HG03025 (cell line): ENCODE data around the gene HOXC11.

Source experiments
- ATAC-seq: cut with Tn5 transposase; IDR thresholded peaks from one replicate; pipeline ENCODE4 v1.9.1; 2021; ENCODE audit warnings: mild to moderate bottlenecking, moderate library complexity; ENCODE audit not compliant: unreplicated experiment, low FRiP score

HOXC11 gene

GRCh38 chr12:53941750-53942149, 31.2 kb upstream of the HOXC11 start:
- no peak for ATAC-seq

- no peak for ATAC-seq
Measured at GRCh38 chr12:53942467-53942997, 30.4 kb upstream of the HOXC11 start.

DNA sequence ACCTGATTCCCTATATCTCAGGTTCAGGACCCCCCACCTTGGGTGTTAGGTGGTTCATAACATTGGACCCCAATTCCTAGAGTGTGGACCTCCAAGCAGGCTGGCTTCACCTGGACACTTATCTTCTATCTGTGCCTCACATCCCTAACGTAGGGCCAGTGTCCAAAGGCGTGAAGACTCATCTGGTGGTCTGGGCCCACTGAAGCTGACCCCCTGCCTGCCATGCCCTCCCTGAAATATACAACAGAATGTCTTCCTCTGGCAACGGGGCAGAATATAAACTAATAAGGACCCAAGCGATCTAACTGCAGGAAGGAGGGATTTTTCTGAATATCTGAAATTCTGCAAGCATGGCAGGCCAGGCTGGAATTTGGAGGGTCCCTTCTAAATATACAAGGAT, 28.7 kb upstream of the HOXC11 start:
- ATAC-seq, result no peak

DNA sequence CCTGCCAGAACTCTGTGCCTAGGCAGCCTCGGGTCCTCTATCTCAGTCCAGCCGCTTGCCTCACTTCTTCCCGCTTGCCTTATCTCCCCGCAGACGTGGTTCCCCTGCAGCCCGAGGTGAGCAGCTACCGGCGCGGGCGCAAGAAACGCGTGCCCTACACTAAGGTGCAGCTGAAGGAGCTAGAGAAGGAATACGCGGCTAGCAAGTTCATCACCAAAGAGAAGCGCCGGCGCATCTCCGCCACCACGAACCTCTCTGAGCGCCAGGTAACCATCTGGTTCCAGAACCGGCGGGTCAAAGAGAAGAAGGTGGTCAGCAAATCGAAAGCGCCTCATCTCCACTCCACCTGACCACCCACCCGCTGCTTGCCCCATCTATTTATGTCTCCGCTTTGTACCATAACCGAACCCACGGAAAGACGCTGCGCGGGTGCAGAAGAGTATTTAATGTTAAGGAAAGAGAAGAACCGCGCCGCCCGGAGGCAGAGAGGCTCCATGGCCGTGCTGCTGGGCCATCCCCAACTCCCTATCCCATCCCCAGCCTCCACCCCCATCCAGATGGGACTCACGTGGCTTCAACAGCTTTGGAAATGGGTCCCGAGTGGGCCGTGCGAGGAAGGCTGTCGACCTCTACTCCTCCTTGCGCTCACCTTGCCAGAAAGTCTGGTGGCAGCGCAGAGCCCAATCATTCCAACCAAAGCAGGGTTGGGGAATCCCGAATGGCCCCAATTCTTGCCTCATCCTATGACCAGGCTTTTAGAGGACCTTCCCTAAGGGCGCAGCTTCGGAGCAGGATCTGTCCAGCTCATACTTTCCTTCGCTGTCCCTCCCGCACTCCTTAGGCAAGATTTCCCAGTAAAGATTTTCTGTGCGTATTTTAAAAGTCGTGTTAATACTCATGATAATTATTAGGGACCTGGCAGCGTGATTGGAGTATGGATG, 27.7 kb upstream of the HOXC11 start:
- ATAC-seq, result no peak

DNA sequence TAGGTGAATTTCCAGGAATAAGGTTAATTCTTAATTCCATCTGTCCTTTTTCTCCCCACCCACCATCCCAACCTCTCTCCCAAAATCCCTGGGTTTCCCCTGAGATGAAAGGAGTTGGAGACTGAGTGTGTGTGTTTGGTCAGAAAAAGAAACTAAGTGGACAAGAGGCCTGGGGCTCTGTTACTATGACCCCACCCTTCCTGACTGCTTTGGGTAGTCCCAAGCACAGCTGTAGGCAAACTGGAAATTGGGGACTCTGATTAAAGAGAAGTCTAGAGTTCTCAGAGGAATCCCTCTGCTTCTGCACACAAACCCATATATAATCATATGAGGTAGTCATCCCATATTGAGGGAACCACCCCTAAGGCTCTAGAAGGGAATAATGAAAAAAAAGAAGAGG, 25.2 kb upstream of the HOXC11 start:
- no peak for ATAC-seq

DNA sequence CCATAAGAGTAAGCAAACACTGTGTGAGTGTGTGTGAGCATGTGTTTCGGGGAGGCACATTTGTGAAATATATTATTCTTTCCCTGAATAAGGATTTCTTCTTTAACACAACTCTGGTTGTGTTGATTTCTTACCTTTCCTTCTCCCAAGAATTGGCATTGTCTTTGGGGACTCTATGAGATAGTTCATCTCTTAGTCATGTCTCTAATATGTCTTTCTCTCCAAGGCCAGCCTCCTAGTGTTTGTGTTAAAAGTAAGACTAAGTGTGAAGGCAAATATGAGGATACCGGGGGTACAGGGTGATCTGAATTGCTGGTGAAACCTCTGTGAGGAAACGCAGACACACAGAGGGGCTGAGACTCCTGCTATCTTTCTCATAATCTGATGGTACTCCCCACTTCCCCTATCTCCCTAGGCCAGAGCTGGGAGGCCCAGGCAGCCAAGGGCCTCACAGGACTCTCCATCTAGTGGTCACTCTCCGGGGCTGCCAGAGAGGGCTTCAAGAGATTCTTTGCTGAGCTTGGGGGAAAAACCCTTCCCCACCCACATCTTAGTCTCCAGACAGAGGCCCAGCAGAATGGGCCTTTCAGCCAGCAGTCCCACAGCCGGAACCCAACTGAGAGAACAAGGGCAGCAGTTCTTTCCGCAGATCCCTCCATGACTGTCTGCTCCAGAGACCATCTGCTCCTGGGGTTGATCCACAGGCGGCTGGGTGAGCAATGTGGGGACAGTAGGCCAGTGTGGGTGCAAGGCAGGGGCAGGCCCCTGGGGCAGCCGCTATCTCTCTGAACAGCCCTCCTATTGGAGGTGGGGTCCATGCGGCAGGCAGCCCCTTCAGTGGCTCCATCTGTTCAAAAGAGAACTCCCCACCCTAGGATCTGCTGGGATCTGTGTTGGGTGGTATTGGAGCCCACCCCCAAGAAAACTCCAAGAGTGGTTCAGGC, 24.0 kb upstream of the HOXC11 start:
- ATAC-seq, result no peak

DNA sequence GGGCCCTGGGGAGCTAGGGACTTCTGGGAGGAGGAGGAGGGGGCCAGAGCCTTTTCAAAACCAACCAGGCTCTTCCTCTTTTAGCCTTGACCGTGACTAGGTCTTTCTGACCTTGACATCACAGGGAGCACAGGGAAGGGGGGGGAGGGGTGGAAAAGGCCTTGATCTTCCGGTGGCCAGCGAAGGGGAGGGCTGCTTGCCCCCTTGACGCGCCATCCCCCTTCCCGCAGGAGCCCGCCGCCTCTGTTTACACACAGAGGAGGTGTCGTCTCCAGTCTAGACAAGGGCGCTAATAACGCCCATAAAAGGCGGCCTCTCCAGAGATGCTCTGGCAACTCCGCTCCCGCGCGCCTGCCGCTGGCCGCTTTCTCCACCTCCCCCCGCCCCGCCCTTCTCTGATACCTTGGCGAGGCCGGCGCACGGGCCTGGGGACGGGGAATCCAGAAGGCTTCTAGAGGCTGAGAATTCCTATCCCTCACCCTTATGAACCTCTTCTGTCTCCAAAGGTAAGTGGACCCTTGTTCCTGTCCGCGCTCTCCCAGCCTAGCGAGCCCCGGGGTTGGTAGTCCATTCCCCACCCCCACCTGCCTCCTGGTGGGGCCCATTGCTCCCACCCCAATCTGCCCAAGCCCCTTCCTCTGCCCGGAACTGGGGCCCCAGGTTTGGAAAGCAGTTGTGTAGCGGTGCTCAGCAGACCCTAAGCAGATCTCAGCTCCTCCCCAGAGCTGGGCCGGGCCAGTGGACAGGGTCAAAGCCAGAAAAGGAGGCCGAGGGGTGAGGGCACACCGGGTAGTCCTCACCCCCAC, 23.1 kb upstream of the HOXC11 start:
- no peak for ATAC-seq

- no peak for ATAC-seq
Measured at GRCh38 chr12:53950437-53950773, 22.5 kb upstream of the HOXC11 start.

GRCh38 chr12:53950789-53951576, 21.9 kb upstream of the HOXC11 start:
- no peak for ATAC-seq

- no peak for ATAC-seq
Measured at GRCh38 chr12:53951577-53952334, 21.2 kb upstream of the HOXC11 start.

DNA sequence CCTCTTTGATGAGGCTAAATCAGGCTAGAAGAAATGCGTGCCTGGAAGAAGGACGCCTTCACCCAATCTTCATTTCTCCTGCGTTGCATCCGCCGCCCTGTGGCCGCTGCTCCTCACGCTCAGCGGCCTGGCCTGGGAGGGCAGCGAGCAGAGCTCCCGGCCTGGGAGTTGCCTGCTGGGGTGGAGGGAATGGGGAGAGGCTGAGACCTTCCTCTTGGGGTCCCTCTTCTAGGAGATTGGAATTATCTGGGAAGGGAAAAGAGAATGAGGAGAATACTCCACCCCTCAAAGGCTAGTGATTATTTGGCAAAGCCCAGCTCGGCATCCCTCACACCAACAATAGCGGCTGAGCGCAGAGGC, 20.6 kb upstream of the HOXC11 start:
- ATAC-seq, result no peak

DNA sequence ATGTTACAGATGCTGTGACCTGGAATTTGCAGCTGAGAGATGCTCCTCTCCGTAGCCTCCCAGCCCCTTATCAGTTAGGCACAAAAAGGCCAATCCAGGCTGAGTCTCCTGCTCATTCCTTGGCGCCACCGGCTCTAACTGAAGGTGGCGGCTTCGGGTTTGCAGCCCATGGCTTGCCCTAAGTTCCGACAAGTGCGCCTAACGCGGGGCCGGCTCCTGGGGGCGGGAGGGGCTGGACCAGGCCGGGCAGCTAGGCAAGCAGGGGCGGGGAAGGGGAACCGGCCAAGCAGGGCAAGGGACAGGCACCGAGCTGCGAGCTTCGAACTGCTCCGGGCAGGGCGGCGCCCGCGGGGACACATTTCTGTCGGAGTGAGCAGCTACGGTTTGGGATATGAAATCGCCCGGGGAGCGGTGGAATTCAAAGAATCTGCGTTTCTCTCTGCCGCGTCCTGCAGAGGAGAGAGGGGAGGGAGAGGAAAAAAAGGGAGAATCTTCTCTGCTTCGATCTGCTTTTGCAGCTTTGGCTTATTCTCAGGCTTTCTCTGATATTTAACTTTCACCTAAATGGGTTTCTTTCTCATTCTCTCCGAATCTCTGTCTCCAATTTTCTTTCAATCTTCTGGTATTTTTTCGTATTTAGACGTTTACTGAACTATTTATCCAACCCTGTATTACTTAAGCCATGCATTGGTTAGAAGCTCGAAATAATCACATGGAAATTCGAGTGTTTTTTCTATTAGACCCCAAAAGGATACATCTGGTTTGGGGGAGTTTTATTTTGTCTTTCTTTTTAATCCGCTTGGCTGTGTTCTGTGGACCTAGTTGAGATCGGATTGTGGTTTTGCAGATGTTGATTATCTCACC, 19.8 kb upstream of the HOXC11 start:
- no peak for ATAC-seq

DNA sequence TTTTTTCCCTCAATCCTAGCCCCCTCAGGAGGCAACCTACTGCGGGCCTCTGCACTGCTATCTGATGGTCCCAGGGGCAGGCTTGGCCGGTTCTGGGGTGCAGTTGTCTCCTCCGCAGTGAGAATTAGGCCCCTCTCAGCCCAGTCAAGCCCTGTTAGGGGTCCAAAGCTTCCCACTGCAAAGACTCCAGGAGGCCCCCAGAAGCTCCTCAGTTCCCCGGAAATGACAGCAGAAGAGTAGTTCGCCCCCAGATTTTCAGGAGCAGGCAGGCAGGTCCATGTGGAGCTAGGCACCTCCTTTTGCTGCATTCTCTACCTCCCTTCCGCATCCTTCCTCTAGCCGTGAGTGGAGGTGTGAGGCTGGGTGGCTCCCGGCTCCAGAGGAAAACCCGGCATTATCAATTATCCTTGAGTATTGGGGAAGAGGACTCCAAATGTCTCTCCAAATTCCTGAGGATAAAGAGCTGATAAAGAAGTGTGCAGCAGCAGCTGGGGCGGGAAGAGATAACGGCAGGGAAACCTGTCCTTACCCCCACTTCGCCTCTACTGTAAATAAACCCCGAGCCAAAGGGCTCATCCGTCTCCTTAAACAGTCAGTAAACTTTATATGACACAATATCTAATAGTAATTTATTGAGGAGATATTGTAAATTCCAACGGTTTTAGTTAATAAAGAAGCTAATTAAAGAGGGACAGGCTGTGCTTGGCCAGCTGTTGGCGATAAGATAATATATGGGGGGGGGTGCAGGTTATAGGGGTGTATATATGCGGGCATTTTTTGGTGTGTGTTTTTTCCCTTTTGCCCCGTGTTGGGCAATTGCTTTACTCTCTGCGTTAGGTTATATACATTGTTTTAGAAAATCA, 18.9 kb upstream of the HOXC11 start:
- ATAC-seq, result no peak

GRCh38 chr12:53954694-53955035, 18.3 kb upstream of the HOXC11 start, which contains the start of gene HOXC12:
HOXC12 (plus strand) TSS chr12:53954903; CDS start chr12:53954930, 27 bp downstream.
- ATAC-seq, result no peak

- no peak for ATAC-seq
Measured at GRCh38 chr12:53955036-53955775, 17.7 kb upstream of the HOXC11 start.

GRCh38 chr12:53955776-53956250, 17.1 kb upstream of the HOXC11 start:
- no peak for ATAC-seq
